ENCODE results near the gene OCA2. TPM values are rescaled to one million over a fixed set of nuclear protein-coding genes. Genes with fewer than 3 reads are reported as not detected.

OCA2 gene
- total and polyA plus RNA-seq, 4 donors: 0.49 to 23.0 (median 2.3) TPM

DNA sequence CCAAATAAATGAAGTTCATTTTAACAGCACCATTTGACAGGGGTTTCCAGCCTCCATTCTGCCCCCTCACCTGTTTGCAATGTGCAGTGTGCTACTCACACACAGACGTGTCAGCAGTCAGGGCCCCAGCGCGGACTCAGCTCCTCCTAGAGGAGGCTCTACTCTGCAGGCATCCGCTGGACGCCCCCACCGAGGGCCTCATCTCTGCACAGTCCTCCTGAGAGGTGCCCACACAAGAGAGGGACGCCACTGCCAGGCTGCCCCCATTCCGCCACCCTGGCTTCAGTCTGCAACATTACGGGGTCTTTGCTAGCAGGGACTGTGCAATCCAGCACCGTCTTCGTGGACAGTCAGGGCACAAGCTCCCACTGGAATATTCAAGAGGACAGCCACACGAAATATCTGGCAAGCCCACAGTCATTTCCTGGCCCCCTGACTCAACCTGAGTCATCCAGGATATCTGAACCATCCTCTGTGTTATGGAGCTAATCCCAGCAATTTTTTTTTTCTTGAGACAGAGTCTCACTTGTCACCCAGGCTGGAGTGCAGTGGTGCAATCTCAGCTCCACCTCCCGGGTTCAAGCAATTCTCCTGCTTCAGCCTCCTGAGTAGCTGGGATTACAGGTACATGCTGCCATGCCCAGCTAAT is 255.0 kb downstream of the OCA2 start:
- DNase-seq (no peak), ATAC-seq (ENCODE audit: insufficient read depth, low FRiP score) (no peak)
- H3K9ac ChIP-seq (ENCODE audit: insufficient read depth in 1 of 2, low read length in 2 of 2): no peak overlapping the region
- H3K4me3 ChIP-seq: no peak overlapping the region
- H3K4me1 ChIP-seq (ENCODE audit: control insufficient read depth in 5 of 5, insufficient read depth in 5 of 5, low read length in 5 of 5): no peaks in the 10 kb centered on the region
- peaks cover 0 to 13% (median 0%) of the 10 kb centered on the region in 4 donors for H3K9me3 ChIP-seq (ENCODE audit: control insufficient read depth in 4 of 4, insufficient read depth in 3 of 4, low read length in 3 of 4)
- H3K27me3 ChIP-seq (ENCODE audit: control insufficient read depth in 3 of 3, insufficient read depth in 3 of 3, low read length in 2 of 3): no peaks in the 10 kb centered on the region
- H3K36me3 ChIP-seq (ENCODE audit: control insufficient read depth in 4 of 4, insufficient read depth in 4 of 4, low read length in 4 of 4): peaks cover 0 to 9% (median 2%) of the 10 kb centered on the region in 4 donors
- TF ChIP-seq, protein P1, sequence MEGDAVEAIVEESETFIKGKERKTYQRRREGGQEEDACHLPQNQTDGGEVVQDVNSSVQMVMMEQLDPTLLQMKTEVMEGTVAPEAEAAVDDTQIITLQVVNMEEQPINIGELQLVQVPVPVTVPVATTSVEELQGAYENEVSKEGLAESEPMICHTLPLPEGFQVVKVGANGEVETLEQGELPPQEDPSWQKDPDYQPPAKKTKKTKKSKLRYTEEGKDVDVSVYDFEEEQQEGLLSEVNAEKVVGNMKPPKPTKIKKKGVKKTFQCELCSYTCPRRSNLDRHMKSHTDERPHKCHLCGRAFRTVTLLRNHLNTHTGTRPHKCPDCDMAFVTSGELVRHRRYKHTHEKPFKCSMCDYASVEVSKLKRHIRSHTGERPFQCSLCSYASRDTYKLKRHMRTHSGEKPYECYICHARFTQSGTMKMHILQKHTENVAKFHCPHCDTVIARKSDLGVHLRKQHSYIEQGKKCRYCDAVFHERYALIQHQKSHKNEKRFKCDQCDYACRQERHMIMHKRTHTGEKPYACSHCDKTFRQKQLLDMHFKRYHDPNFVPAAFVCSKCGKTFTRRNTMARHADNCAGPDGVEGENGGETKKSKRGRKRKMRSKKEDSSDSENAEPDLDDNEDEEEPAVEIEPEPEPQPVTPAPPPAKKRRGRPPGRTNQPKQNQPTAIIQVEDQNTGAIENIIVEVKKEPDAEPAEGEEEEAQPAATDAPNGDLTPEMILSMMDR (IDR thresholded peaks at IDR 0.05; ENCODE audit: control extremely low read depth, extremely low read depth): no peak
- no peak overlapping the region for H3K27ac ChIP-seq (ENCODE audit: low read depth in 1 of 2, low read length in 1 of 2)
- 87 to 89% methylated on average over 13 of the region's 13 CpGs for WGBS, 2 donors

DNA sequence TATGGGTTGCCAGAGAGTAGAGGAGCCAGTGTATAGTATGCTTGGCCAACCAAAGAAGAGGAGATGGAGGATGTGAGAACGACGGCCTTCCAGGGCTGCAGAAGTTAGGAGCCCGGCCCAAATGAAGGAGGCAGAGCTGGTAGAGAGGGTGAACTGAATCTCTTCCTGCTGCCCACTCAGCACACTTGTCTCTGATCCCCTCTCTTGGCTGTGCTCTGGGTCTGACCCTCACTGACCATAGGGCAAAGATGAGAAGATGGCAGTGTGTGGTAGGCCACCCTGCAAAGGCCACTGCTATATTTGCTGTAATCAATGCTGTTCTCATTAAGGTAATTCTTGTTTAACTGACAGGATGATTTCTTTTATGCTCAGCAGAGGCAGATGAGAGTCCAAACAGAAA is 256.0 kb downstream of the OCA2 start:
- TF ChIP-seq, protein P1 (IDR thresholded peaks at IDR 0.05; ENCODE audit: control extremely low read depth, extremely low read depth): no peak
- 82 to 86% methylated on average over 3 of the region's 3 CpGs for WGBS, 2 donors
- DNase-seq: no peak
- H3K9ac ChIP-seq (ENCODE audit: insufficient read depth in 1 of 2, low read length in 2 of 2): no peak overlapping the region
- no peaks in the 10 kb centered on the region for H3K4me1 ChIP-seq (ENCODE audit: control insufficient read depth in 5 of 5, insufficient read depth in 5 of 5, low read length in 5 of 5)
- no peak for ATAC-seq (ENCODE audit: insufficient read depth, low FRiP score)
- H3K27ac ChIP-seq (ENCODE audit: low read depth in 1 of 2, low read length in 1 of 2): no peak overlapping the region
- H3K4me3 ChIP-seq: no peak overlapping the region
- H3K27me3 ChIP-seq (ENCODE audit: control insufficient read depth in 3 of 3, insufficient read depth in 3 of 3, low read length in 2 of 3): no peaks in the 10 kb centered on the region
- H3K36me3 ChIP-seq (ENCODE audit: control insufficient read depth in 4 of 4, insufficient read depth in 4 of 4, low read length in 4 of 4): peaks cover 0 to 5% (median 2%) of the 10 kb centered on the region in 4 donors
- peaks cover 0 to 7% (median 0%) of the 10 kb centered on the region in 4 donors for H3K9me3 ChIP-seq (ENCODE audit: control insufficient read depth in 4 of 4, insufficient read depth in 3 of 4, low read length in 3 of 4)

DNA sequence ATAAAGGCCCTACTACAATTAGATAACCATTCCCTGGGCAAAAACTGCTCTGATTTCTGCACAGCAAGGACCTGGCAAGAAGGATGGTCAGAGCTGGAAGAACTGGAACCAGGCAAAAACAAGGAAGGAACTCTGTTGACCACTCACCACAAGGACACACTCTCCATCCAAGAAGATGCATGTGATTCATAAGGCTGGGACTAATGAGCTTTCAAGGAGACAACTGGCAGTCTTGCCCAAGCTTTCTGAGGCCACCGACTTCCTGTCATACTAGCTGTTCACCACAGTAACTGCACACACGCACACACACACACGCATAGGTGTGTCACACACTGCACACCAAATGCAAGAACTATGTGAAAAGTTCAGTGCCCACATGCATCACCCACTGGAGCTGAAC is 256.6 kb downstream of the OCA2 start:
- Histone ChIP-seq H3K27me3 (ENCODE audit: control insufficient read depth in 3 of 3, insufficient read depth in 3 of 3, low read length in 2 of 3) (no peaks in the 10 kb centered on the region), H3K4me3 (no peak overlapping the region), H3K9ac (ENCODE audit: insufficient read depth in 1 of 2, low read length in 2 of 2) (no peak overlapping the region), H3K36me3 (ENCODE audit: control insufficient read depth in 4 of 4, insufficient read depth in 4 of 4, low read length in 4 of 4) (peaks cover 0 to 5% (median 2%) of the 10 kb centered on the region in 4 donors), H3K9me3 (ENCODE audit: control insufficient read depth in 4 of 4, insufficient read depth in 3 of 4, low read length in 3 of 4) (peaks cover 0 to 2% (median 0%) of the 10 kb centered on the region in 4 donors), H3K27ac (ENCODE audit: low read depth in 1 of 2, low read length in 1 of 2) (no peak overlapping the region), H3K4me1 (ENCODE audit: control insufficient read depth in 5 of 5, insufficient read depth in 5 of 5, low read length in 5 of 5) (no peaks in the 10 kb centered on the region)
- TF ChIP-seq, protein P1 (IDR thresholded peaks at IDR 0.05; ENCODE audit: control extremely low read depth, extremely low read depth): no peak
- 73 to 91% methylated on average over 3 of the region's 3 CpGs for WGBS, 2 donors
- DNase-seq (no peak), ATAC-seq (ENCODE audit: insufficient read depth, low FRiP score) (no peak)

All from lung (tissue), 12 donors.